ENCODE data around the gene CCDC85A. TPM values are rescaled to one million over a fixed set of nuclear protein-coding genes. Genes with fewer than 3 reads are reported as not detected.

The CCDC85A gene
- total and polyA plus RNA-seq, 2 of the 4 experiments (the other 2 are of a cell fraction), result 1.1 to 2.2 TPM

DNA sequence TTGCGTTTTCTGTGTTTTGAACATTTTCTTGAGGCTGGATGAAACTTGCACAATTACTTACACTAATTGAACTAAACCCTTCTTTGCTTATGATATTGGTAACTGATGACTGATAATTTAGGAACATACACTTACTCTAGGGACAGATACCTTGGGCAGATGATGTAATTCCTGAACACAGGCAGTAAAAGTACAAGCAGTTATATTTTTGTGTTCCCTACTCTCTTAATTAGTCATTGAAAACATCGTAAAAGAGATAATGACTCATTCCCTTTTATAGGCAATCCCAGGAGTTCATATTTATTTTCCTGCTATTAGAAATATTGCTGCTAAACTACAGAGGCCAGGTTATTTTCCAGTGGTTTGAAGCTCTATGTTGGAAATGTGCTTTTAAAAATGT, 46.4 kb downstream of the CCDC85A start:
- no peak overlapping the region for H3K9ac ChIP-seq (ENCODE audit: low read depth, low read length)
- no peak overlapping the region for H4K5ac ChIP-seq (ENCODE audit: low read depth, low read length)
- ATAC-seq (ENCODE audit: low read depth) (no peak), DNase-seq (peak; percentile 0)
- no peak overlapping the region for H4K8ac ChIP-seq (ENCODE audit: low read depth in 2 of 2, low read length in 2 of 2)
- H3K36me3 ChIP-seq (ENCODE audit: control insufficient read depth, insufficient read depth, low read length), result no peaks in the 10 kb centered on the region
- in situ Hi-C loops (cut with MboI; ENCODE audit: low sequenced_read_pairs) (no loop called here), dilution Hi-C loops (cut with HindIII; ENCODE audit: low sequenced_read_pairs, unreplicated experiment) (no loop called here), intact Hi-C loops (cut with micrococcal nuclease) (no loop called here)
- H2AK5ac ChIP-seq (ENCODE audit: low read depth, low read length), result no peak overlapping the region
- no peaks in the 10 kb centered on the region for H3K9me3 ChIP-seq (ENCODE audit: control insufficient read depth, insufficient read depth, low read length)
- H3K79me1 ChIP-seq (ENCODE audit: low read depth in 1 of 2, low read length in 2 of 2), result no peaks in the 10 kb centered on the region
- H4K20me1 ChIP-seq (ENCODE audit: insufficient read depth, low read length), result no peaks in the 10 kb centered on the region
- H3K14ac ChIP-seq (replicated peaks; ENCODE audit: low read depth, low read length), result no peak overlapping the region
- no peak overlapping the region for H3K23ac ChIP-seq (ENCODE audit: low read depth, low read length)
- no peak overlapping the region for H2BK5ac ChIP-seq (ENCODE audit: low read depth, low read length, poor library complexity, severe bottlenecking)
- ChIA-PET POLR2A (ENCODE audit: unreplicated experiment) (no interaction called here), CTCF (no interaction called here)
- H3K56ac ChIP-seq (ENCODE audit: extremely low read depth, insufficient read depth, low read length), result no peak overlapping the region
- no peak overlapping the region for H4K91ac ChIP-seq (ENCODE audit: insufficient read depth, low read depth, low read length)
- H3K27ac ChIP-seq (ENCODE audit: insufficient read depth, low read length), result no peak overlapping the region
- H3K27me3 ChIP-seq (ENCODE audit: control insufficient read depth, insufficient read depth, low read length), result no peaks in the 10 kb centered on the region
- no CpG with 5 or more reads among the region's 2 CpGs for WGBS, 2 experiments (ENCODE audit: extremely low coverage in 2 of 2, insufficient read length in 1 of 2)
- BruUV-seq (replicated peaks), result no TSS peak
- H2AK9ac ChIP-seq (replicated peaks; ENCODE audit: low read depth, low read length, poor library complexity), result no peak overlapping the region
- H2AFZ ChIP-seq (replicated peaks; ENCODE audit: low read length, poor library complexity), result no peak overlapping the region
- H3K4me1 ChIP-seq (ENCODE audit: control insufficient read depth, insufficient read depth, low read length), result no peaks in the 10 kb centered on the region
- H2BK15ac ChIP-seq (ENCODE audit: low read depth, low read length), result no peak overlapping the region
- no peak overlapping the region for H3K4me2 ChIP-seq (ENCODE audit: low read depth, low read length)
- H2BK120ac ChIP-seq (ENCODE audit: low read depth, low read length), result no peak overlapping the region
- TF ChIP-seq POLR2A (IDR thresholded peaks at IDR 0.05; ENCODE audit: low read depth, low read length), result no peak
- TF ChIP-seq RAD21 (IDR thresholded peaks at IDR 0.05; ENCODE audit: low read length), result no peak
- no peak for TF ChIP-seq MXI1 (IDR thresholded peaks at IDR 0.05; ENCODE audit: borderline replicate concordance, low read depth, low read length)
- TF ChIP-seq MAZ (IDR thresholded peaks at IDR 0.05; ENCODE audit: borderline replicate concordance, low read depth, low read length), result no peak
- TF ChIP-seq CEBPB (IDR thresholded peaks at IDR 0.05; ENCODE audit: low read depth, low read length), result no peak
- TF ChIP-seq BHLHE40 (IDR thresholded peaks at IDR 0.05; ENCODE audit: low read depth, low read length), result no peak
- TF ChIP-seq RCOR1 (IDR thresholded peaks at IDR 0.05; ENCODE audit: insufficient replicate concordance, low read length), result no peak
- no peak for TF ChIP-seq SMC3 (IDR thresholded peaks at IDR 0.05; ENCODE audit: low read depth, low read length)
- TF ChIP-seq MAFK (IDR thresholded peaks at IDR 0.05; ENCODE audit: low read depth, low read length), result no peak
- TF ChIP-seq, protein P1, sequence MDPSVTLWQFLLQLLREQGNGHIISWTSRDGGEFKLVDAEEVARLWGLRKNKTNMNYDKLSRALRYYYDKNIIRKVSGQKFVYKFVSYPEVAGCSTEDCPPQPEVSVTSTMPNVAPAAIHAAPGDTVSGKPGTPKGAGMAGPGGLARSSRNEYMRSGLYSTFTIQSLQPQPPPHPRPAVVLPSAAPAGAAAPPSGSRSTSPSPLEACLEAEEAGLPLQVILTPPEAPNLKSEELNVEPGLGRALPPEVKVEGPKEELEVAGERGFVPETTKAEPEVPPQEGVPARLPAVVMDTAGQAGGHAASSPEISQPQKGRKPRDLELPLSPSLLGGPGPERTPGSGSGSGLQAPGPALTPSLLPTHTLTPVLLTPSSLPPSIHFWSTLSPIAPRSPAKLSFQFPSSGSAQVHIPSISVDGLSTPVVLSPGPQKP (IDR thresholded peaks at IDR 0.05; ENCODE audit: borderline replicate concordance, low read depth, low read length), result no peak
- no peak for TF ChIP-seq RFX5 (IDR thresholded peaks at IDR 0.05; ENCODE audit: low read depth, low read length)
- TF ChIP-seq CHD1 (IDR thresholded peaks at IDR 0.05; ENCODE audit: low read depth, low read length), result no peak
- no peak overlapping the region for H3K18ac ChIP-seq (ENCODE audit: low read depth, low read length)
- H2BK20ac ChIP-seq (ENCODE audit: low read depth, low read length), result no peak overlapping the region
- no peaks in the 10 kb centered on the region for H3K9me1 ChIP-seq (ENCODE audit: insufficient read depth, low read length)
- no peak overlapping the region for H3K4me3 ChIP-seq (ENCODE audit: insufficient read depth, low read depth, low read length)
- H3K4ac ChIP-seq (ENCODE audit: low read depth, low read length), result no peak overlapping the region

Data from IMR-90 (cell line).